ENCODE measurements around the gene MED28. TPM values are rescaled to one million over a fixed set of nuclear protein-coding genes. Genes with fewer than 3 reads are reported as not detected.

Gene MED28
- total and polyA plus RNA-seq, 11 donors: 4.4 to 22.1 (median 15.0) TPM

- Histone ChIP-seq H3K36me3 (no peaks in the 10 kb centered on the region), H3K4me3 (no peak overlapping the region), H3K27me3 (no peaks in the 10 kb centered on the region), H3K27ac (no peak overlapping the region), H3K9me3 (peaks cover 0 to 13% (median 0%) of the 10 kb centered on the region in 12 donors), H3K4me1 (peaks cover 0 to 12% (median 0%) of the 10 kb centered on the region in 12 donors)
- ATAC-seq: no peak
- 59 to 70% (median 62%) methylated on average over 3 of the region's 3 CpGs for WGBS, 4 donors
- DNase-seq: no peak
- intact Hi-C loops (cut with DNase I): no loop called here
- TF ChIP-seq CTCF (IDR thresholded peaks at IDR 0.05): no peak
- TF ChIP-seq POLR2A (IDR thresholded peaks at IDR 0.05): no peak
Observed at GRCh38 chr4:17667253-17667652, 52.8 kb downstream of the MED28 start.

DNA sequence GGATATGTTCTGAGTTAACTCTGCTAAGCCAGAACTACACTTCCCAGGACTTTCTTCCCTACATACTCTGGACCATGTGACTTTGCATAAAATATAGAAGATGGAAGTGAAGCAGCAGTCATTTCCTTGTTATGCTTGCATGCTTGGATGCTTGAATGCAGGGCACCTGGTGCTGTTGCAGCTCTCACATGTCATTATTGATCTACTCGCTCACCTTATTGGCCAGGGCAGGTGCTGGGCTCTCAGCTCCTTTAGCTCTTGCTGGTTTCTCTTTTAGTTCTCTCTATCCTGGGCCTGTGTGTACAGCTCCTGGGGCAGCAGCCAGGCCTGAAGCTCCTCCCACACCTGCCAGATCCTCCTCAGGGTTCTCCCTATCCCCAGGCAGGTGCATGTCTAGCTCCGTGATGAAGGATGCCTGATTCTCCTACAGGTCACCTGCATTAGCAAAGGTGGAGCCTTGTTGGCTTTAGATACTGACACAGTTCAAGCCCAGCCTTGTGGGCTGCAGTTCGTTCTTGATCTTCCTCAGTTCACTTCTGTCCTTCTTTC lies 53.3 kb downstream of the MED28 start:
- Histone ChIP-seq H3K36me3 (no peaks in the 10 kb centered on the region), H3K9me3 (peaks cover 0 to 15% (median 0%) of the 10 kb centered on the region in 12 donors), H3K4me3 (no peak overlapping the region), H3K27ac (no peak overlapping the region), H3K4me1 (peaks cover 0 to 12% (median 0%) of the 10 kb centered on the region in 12 donors), H3K27me3 (no peaks in the 10 kb centered on the region)
- 80 to 84% (median 81%) methylated on average over 3 of the region's 3 CpGs for WGBS, 4 donors
- intact Hi-C loops (cut with DNase I): no loop called here
- TF ChIP-seq CTCF (IDR thresholded peaks at IDR 0.05) (no peak), POLR2A (IDR thresholded peaks at IDR 0.05) (no peak)
- DNase-seq (no peak), ATAC-seq (no peak)

- intact Hi-C loops (cut with DNase I): no loop called here
- no peaks in the 10 kb centered on the region for H3K27me3 ChIP-seq
- no peak overlapping the region for H3K27ac ChIP-seq
- ATAC-seq (no peak), DNase-seq (no peak)
- peaks cover 0 to 2% (median 0%) of the 10 kb centered on the region in 12 donors for H3K4me1 ChIP-seq
- H3K4me3 ChIP-seq: no peak overlapping the region
- H3K9me3 ChIP-seq: peaks cover 0 to 15% (median 1%) of the 10 kb centered on the region in 12 donors
- TF ChIP-seq CTCF (IDR thresholded peaks at IDR 0.05): no peak
- TF ChIP-seq POLR2A (IDR thresholded peaks at IDR 0.05): no peak
- no peaks in the 10 kb centered on the region for H3K36me3 ChIP-seq
Observed at GRCh38 chr4:17670423-17670822, 56.0 kb downstream of the MED28 start.

- intact Hi-C loops (cut with DNase I): no loop called here
- DNase-seq (no peak), ATAC-seq (peak in 1 of 4 donors; percentile 20)
- no peaks in the 10 kb centered on the region for H3K36me3 ChIP-seq
- TF ChIP-seq CTCF (IDR thresholded peaks at IDR 0.05) (no peak), POLR2A (IDR thresholded peaks at IDR 0.05) (no peak)
- WGBS, 4 donors: 41 to 54% (median 49%) methylated on average over 5 of the region's 5 CpGs
- no peak overlapping the region for H3K4me3 ChIP-seq
- H3K9me3 ChIP-seq: peaks cover 0 to 7% (median 0%) of the 10 kb centered on the region in 12 donors
- H3K4me1 ChIP-seq: no peaks in the 10 kb centered on the region
- no peaks in the 10 kb centered on the region for H3K27me3 ChIP-seq
- H3K27ac ChIP-seq: no peak overlapping the region
Observed at GRCh38 chr4:17680559-17681280, 66.3 kb downstream of the MED28 start.
